ENCODE results near the gene IL25. TPM values are rescaled to one million over a fixed set of nuclear protein-coding genes. Genes with fewer than 3 reads are reported as not detected.

The IL25 gene
- not detected in 2 replicates for total RNA-seq

DNA sequence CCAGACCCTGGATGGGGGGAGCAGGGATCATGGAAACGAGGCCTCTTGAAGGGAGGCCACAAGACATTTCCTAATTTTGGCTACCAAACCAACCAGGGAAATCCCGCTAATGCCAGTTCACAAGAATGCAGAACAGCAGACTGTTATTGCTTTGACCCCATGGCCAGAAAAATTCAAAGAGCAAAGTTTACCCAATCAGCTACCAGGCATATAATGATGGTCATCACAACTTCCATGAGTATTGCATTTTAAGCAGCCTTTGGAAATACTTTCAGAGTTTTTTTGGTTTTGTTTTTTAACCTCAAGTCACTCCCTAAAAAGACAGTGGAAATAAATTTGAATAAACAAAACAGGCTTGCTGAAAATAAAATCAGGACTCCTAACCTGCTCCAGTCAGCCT, at the start of gene IL25:
Gene IL25, plus strand, starts transcription at position 301 of the 400 bp plus-strand sequence.

DNA sequence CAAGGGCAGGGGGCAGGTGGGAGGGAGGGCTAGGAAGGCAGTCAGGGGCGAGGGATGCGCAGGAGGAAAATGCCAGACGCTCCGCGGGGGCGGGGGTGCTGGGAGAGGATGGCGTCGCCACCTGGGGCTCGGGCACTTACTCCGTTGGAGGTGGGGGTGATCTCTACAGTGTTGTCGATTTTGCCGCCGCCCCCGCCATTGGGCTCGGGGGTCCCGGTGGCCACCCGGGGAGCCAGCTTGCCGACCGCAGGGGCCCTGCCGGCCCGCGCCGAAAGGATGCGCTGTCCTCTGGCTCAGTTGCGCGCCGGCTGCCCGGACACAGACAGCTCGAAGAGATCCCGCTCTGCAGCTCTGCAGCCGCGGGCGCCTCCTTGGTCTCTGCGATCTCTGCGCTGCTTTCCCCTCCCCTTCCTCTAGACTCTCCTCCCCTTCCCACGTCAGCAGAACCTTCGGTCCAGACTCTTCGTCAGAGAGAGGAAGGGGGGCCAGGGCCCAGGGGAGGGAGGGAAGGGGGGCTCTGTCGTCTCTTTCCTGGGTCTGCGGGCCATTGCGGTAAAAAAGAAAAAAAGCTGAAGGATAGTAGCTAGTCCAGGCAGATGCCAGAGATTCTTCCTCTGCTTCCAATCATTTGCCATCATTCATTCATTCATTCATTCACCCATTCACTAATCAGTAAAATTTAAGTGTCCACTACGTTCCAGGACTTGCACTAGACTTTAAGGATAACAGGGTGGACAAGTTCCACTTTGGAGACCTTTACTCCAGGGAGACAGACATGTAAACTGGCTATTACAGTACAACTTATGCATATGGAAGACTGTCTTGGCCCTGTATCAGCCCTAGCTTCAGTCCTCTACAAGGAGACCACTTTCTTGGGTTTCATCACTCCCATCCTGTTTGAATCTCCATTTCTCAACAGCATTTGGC, 19.8 kb upstream of the IL25 start, which contains the start of gene SLC22A17:
Gene SLC22A17, minus strand, starts transcription at position 382 of the 927 bp plus-strand sequence.

DNA sequence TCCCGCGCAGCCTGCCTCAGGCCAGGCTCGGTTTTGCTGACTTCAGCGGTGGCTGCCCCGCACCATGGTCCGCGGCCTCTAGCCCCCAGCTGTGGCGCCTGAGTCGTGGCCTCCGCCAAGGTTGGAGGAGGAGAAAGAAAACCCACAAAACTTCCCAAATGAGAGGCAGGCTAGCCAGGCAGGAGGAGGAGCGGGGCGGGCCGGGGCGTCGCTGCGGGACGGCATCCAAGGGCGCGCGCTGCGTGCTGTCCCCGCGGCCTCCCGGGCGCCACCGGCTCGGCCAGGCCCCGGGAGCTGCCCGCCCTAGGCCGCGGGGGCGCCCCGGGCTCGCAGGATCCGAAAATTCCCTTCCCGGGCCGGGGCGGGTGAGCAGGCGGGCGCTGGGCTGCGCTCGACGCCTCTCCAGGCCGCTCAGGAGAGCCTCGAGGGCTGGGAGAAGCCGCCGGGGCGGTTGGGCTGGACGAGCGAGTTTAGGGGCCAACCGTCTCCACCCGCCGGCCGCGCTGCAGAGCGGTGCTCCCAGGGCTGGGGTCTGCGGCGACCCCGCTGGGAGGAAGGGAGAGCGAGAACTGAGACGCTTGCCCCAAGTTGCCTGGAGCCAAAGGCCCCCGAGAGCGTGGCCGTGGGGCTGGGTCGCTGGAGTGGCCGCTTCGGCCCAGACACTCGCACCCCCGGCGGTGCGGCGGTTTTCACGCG, 7.4 kb upstream of the IL25 start, which contains the start of gene EFS:
Gene EFS, minus strand, starts transcription at position 137 of the 696 bp plus-strand sequence. CDS start 147 bp downstream, outside the sequence.

DNA sequence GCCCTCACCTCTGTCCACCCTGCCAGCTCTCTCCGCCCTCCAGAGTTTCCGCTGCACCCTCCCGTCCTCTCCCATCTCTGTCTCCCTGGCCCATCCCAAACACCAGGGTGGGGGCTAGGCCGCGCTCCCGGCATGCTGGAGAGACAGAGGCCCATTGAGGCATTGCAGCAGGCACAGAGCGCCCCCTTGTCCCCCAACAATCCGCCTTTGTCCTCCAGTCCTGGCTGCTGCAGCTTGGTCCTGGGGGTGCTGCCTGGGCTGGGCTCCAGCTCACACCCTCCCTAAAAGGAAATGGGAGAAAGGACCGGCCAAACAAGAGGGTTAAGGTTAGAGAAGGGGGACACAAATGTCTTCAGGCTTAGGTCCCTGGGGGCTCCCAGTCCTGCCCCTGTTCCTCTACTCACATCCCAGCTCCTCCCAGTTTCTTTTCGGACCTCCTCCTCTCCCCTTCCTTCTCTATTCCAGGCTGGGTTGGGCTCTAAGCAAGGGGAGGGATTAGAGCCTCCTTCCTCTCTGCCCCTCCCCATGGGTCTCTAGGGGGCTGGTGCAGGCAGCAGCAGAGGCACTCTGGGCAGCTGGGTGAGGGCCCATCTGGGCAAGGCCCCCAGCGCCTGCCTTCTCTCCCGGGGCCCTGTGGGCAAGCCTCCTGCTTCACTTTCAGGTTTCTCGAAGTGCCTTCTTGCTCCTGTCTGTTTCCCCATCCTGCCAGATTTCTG, 4.0 kb downstream of the IL25 start, which contains the start of gene CMTM5:
Gene CMTM5, plus strand, starts transcription at position 565 of the 716 bp plus-strand sequence. CDS start 206 bp downstream, outside the sequence.

DNA sequence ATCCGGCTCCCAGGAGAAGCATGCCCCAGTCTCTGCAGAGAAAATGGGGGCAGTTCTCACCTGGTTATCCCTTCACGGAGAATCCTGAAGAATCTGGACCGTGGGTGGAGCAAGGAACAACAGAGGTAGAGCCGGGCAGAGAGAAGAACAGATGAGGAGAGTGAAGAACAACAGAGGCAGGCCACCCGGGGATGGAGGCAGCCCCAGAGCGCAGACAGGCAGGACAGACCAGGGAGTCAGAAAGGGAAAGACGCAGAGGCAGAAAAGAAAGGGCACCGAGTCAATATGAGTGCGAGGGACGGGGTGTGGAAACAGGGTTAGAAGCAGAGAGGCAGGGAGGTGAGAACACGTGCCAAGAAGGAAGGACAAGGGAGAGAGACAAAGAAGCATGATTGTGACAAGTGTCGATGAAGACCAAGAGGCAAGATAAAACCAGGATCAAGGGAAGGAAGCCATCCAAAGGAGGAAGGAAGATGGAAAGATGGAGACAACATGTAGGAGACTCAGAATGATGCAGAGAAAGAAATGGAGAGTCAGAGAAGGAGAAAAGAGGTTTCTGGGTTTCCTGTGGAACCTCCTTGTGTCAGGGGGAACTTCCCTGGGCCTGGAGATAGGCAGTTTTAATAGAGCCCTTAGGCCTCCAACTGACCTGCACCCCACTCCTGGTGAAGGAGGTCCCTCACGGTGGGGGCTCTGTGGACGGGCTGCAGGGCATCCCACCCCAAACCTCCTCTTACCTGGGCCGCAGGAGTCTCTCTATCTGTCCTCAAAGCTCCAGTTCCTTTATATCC, 35.1 kb downstream of the IL25 start, which contains the start of gene MYH6:
Gene MYH6, minus strand, starts transcription at position 758 of the 791 bp plus-strand sequence. CDS start 1,050 bp downstream, outside the sequence.

Other genes starting within 250 kb of the IL25 start
- 15.8 and 25.9 TPM in 2 replicates for gene SLC7A8, start 189.1 kb upstream of the IL25 start, total RNA-seq
- not detected in 2 replicates for gene RNF212B, start 134.9 kb upstream of the IL25 start, total RNA-seq
- 3.3 and 4.8 TPM in 2 replicates for gene HOMEZ, start 86.7 kb upstream of the IL25 start, total RNA-seq
- gene PPP1R3E, start 70.0 kb upstream of the IL25 start, total RNA-seq: 2.4 and 2.5 TPM in 2 replicates
- gene BCL2L2, start 66.0 kb upstream of the IL25 start, total RNA-seq: 15.8 and 19.9 TPM in 2 replicates
- gene PABPN1, start 51.4 kb upstream of the IL25 start, total RNA-seq: 85.4 and 91.9 TPM in 2 replicates
- gene SLC22A17, start 19.9 kb upstream of the IL25 start, total RNA-seq: 13.2 and 16.7 TPM in 2 replicates
- gene EFS, start 7.6 kb upstream of the IL25 start, total RNA-seq: 0.47 and 8.3 TPM in 2 replicates
- 0.94 TPM in 1 of 2 replicates, not detected in the other for gene CMTM5, start 4.2 kb downstream of the IL25 start, total RNA-seq
- gene MYH6, start 35.5 kb downstream of the IL25 start, total RNA-seq: not detected in 2 replicates
- gene MYH7, start 62.9 kb downstream of the IL25 start, total RNA-seq: not detected in 2 replicates
- 45.7 and 60.6 TPM in 2 replicates for gene NGDN, start 96.9 kb downstream of the IL25 start, total RNA-seq
- 0.09 and 0.32 TPM in 2 replicates for gene ZFHX2, start 179.0 kb downstream of the IL25 start, total RNA-seq
- gene THTPA, start 183.5 kb downstream of the IL25 start, total RNA-seq: 14.8 and 25.4 TPM in 2 replicates
- 10.1 and 15.0 TPM in 2 replicates for gene AP1G2, start 195.0 kb downstream of the IL25 start, total RNA-seq
- under 0.01 TPM in 1 of 2 replicates, not detected in the other for gene JPH4, start 206.0 kb downstream of the IL25 start, total RNA-seq

Data from bronchial smooth muscle cell (primary cell).